Liver (tissue), 9 donors: Measurements from ENCODE around the gene GTPBP2. TPM values are rescaled to one million over a fixed set of nuclear protein-coding genes. Genes with fewer than 3 reads are reported as not detected.

ENCODE experiments used
- DNase-seq: peaks from one replicate; pipeline ENCODE4 v3.0.0-alpha.2; 2017; ENCODE audit warnings: low spot score
- H3K27ac ChIP-seq, 2 donors: one replicate each; pipeline ENCODE4 v1.7.0; 2013; ENCODE audit warnings: inconsistent platforms in 2 of 2, low read length in 2 of 2, control low read depth in 1 of 2, low read depth in 1 of 2, mild to moderate bottlenecking in 1 of 2
- H3K27me3 ChIP-seq, 4 donors: one replicate each; pipeline versions ENCODE4 v1.6.1 to v1.7.0; 2013; ENCODE audit warnings: low read length in 3 of 4, inconsistent platforms in 1 of 4, mild to moderate bottlenecking in 1 of 4, moderate library complexity in 1 of 4; ENCODE audit not compliant: control insufficient read depth in 4 of 4, insufficient read depth in 4 of 4
- H3K36me3 ChIP-seq, 4 donors: one replicate each; pipeline versions ENCODE4 v1.6.1 to v1.7.0; 2013; ENCODE audit warnings: low read length in 3 of 4, mild to moderate bottlenecking in 3 of 4, low read depth in 1 of 4, moderate library complexity in 1 of 4; ENCODE audit not compliant: control insufficient read depth in 4 of 4, insufficient read depth in 3 of 4
- H3K4me1 ChIP-seq, 4 donors: one replicate each; pipeline versions ENCODE4 v1.6.1 to v1.7.0; 2013; ENCODE audit warnings: low read length in 3 of 4, mild to moderate bottlenecking in 3 of 4, moderate library complexity in 1 of 4; ENCODE audit not compliant: control insufficient read depth in 4 of 4, insufficient read depth in 4 of 4
- H3K4me3 ChIP-seq, 3 donors: one replicate each; pipeline versions ENCODE4 v1.6.1 to v1.7.0; 2013; ENCODE audit warnings: low read length in 3 of 3, control low read depth in 1 of 3, low read depth in 1 of 3, mild to moderate bottlenecking in 1 of 3
- H3K9ac ChIP-seq, 2 donors: one replicate each; pipeline ENCODE4 v1.7.0; 2013; ENCODE audit warnings: low read length in 2 of 2, mild to moderate bottlenecking in 2 of 2, moderate library complexity in 2 of 2, control low read depth in 1 of 2, low read depth in 1 of 2
- H3K9me3 ChIP-seq, 4 donors: one replicate each; pipeline versions ENCODE4 v1.6.1 to v1.7.0; 2013; ENCODE audit warnings: low read length in 3 of 4; ENCODE audit not compliant: control insufficient read depth in 4 of 4
- CTCF ChIP-seq: fragments of 150-350 bp; IDR thresholded peaks from 2 replicates; pipeline ENCODE4 v1.5.1; 2017; ENCODE audit warnings: improper control_type of control experiment, low read depth, low read length; ENCODE audit not compliant: missing input control
- EGR1 ChIP-seq, 2 donors: IDR thresholded peaks; 2 replicates each; pipeline ENCODE4 v1.6.1; 2016 to 2018; ENCODE audit warnings: antibody characterized with exemption in 2 of 2, low read depth in 2 of 2
- FOXA1 ChIP-seq: IDR thresholded peaks from 2 replicates; pipeline ENCODE4 v1.6.1; 2016; ENCODE audit warnings: antibody characterized with exemption
- FOXA2 ChIP-seq: IDR thresholded peaks from 2 replicates; pipeline ENCODE4 v1.6.1; 2016; ENCODE audit warnings: antibody characterized with exemption
- GABPA ChIP-seq, 2 donors: IDR thresholded peaks in 1 of 2; conservative IDR thresholded peaks in 1 of 2; 2 replicates each; pipeline ENCODE4 v1.6.1; 2016; ENCODE audit warnings: antibody characterized with exemption in 2 of 2, mild to moderate bottlenecking in 1 of 2, moderate library complexity in 1 of 2
- HNF4A ChIP-seq, 2 donors: conservative IDR thresholded peaks; 2 replicates each; pipeline ENCODE4 v1.6.1; 2016; ENCODE audit warnings: antibody characterized with exemption in 2 of 2, mild to moderate bottlenecking in 2 of 2
- HNF4G ChIP-seq: IDR thresholded peaks from 2 replicates; pipeline ENCODE4 v1.6.1; 2016; ENCODE audit warnings: antibody characterized with exemption
- JUND ChIP-seq, 2 donors: IDR thresholded peaks; 2 replicates each; pipeline ENCODE4 v1.6.1; 2016; ENCODE audit warnings: antibody characterized with exemption in 2 of 2
- MAX ChIP-seq: IDR thresholded peaks from 2 replicates; pipeline ENCODE4 v1.6.1; 2016; ENCODE audit warnings: antibody characterized with exemption
- NR2F2 ChIP-seq: IDR thresholded peaks from 2 replicates; pipeline ENCODE4 v1.6.1; 2016; ENCODE audit warnings: antibody characterized with exemption
- RAD21 ChIP-seq, 2 donors: IDR thresholded peaks; 2 replicates each; pipeline ENCODE4 v1.6.1; 2016; ENCODE audit warnings: antibody characterized with exemption in 2 of 2, mild to moderate bottlenecking in 2 of 2
- REST ChIP-seq: IDR thresholded peaks from 2 replicates; pipeline ENCODE4 v1.6.1; 2016; ENCODE audit warnings: antibody characterized with exemption, mild to moderate bottlenecking
- RXRA ChIP-seq, 2 donors: IDR thresholded peaks; 2 replicates each; pipeline ENCODE4 v1.6.1; 2017 to 2018; ENCODE audit warnings: antibody characterized with exemption in 2 of 2, mild to moderate bottlenecking in 1 of 2
- SP1 ChIP-seq: IDR thresholded peaks from 2 replicates; pipeline ENCODE4 v1.6.1; 2018; ENCODE audit warnings: antibody characterized with exemption, mild to moderate bottlenecking
- TAF1 ChIP-seq: conservative IDR thresholded peaks from 2 replicates; pipeline ENCODE4 v1.6.1; 2016; ENCODE audit warnings: antibody characterized with exemption, mild to moderate bottlenecking
- YY1 ChIP-seq: IDR thresholded peaks from 2 replicates; pipeline ENCODE4 v1.6.1; 2016; ENCODE audit warnings: antibody characterized with exemption, mild to moderate bottlenecking
- ZBTB33 ChIP-seq: IDR thresholded peaks from 2 replicates; pipeline ENCODE4 v1.6.1; 2016; ENCODE audit warnings: antibody characterized with exemption
- WGBS: extraction: QIAGEN DNeasy Blood & Tissue Kit; methylation state at CpG from one replicate; pipeline ENCODE4 v1.1.7; 2013; 5-methylcytosine and 5-hydroxymethylcytosine counted together
- polyA plus RNA-seq, 2 donors: library from polyadenylated mRNA; stranded (reverse) in 1 of 2; unstranded in 1 of 2; fragments of 200-250 nt in 1 of 2; fragments of >200 nt in 1 of 2; fragmentation: Nextera tagmentation in 1 of 2; extraction: Ambion mirVana in 1 of 2; gene quantifications; one replicate each; pipeline versions ENCODE4 v1.2.1 to v1.2.3, GENCODE V29; 2013 to 2015
- total RNA-seq, 2 donors: library from RNA; depleted of rRNA; stranded (reverse); fragments of >200 nt; gene quantifications; one replicate each; pipeline ENCODE4 v1.2.3, GENCODE V29; 2014
- donor health status: healthy.
- donor health status: healthy.
- donor health status: healthy.
- donor health status: healthy.
- donor health status: healthy.

GTPBP2 gene
- total and polyA plus RNA-seq, 4 donors: 7.9 to 69.1 (median 16.1) TPM

GRCh38 chr6:43608310-43608763, 20.7 kb downstream of the GTPBP2 start (continued):
- no peak for TF ChIP-seq ZBTB33
- TF ChIP-seq FOXA1: no peak
- no peak for TF ChIP-seq FOXA2
- no peak for TF ChIP-seq TAF1
- TF ChIP-seq SP1: no peak
- no peak for TF ChIP-seq NR2F2
- TF ChIP-seq GABPA (IDR thresholded peaks at IDR 0.05 in 1 of 2, conservative IDR thresholded peaks at IDR 0.05 in 1 of 2): no peak
- TF ChIP-seq RAD21 (IDR thresholded peaks at IDR 0.05): peak; percentile 71 to 83

DNA sequence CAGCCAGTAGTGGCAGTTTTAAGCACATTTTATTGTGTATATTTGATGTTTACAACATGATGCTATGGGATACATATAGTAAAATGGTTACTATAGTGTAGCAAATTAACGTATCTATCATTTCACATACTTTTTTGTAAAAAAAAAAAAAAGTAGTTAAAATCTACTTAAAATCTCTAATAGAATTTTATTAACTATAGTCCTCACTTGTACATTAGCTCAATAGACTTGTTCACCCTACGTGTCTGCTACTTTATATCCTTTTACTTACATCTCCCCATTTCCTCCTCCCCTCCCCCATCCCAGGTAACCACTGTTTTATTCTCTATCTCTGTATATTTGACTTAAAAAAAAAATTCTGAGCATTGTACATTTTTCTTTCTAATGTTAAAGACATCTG, 23.0 kb downstream of the GTPBP2 start:
- H3K9ac ChIP-seq: no peak overlapping the region
- WGBS: 94% methylated on average over 2 of the region's 2 CpGs
- H3K27ac ChIP-seq: no peak overlapping the region
- peaks cover 7 to 20% (median 18%) of the 10 kb centered on the region in 4 donors for H3K36me3 ChIP-seq
- no peak overlapping the region for H3K4me3 ChIP-seq
- H3K4me1 ChIP-seq: no peaks in the 10 kb centered on the region
- no peak for DNase-seq
- no peaks in the 10 kb centered on the region for H3K9me3 ChIP-seq
- TF ChIP-seq NR2F2 (no peak), EGR1 (IDR thresholded peaks at IDR 0.05; ENCODE audit: low read depth in 2 of 2) (no peak), RAD21 (IDR thresholded peaks at IDR 0.05) (no peak), YY1 (no peak), HNF4G (no peak)
- no peaks in the 10 kb centered on the region for H3K27me3 ChIP-seq

GRCh38 chr6:43604174-43604573, 24.9 kb downstream of the GTPBP2 start:
- TF ChIP-seq JUND (IDR thresholded peaks at IDR 0.05) (no peak), RXRA (IDR thresholded peaks at IDR 0.05) (no peak), SP1 (no peak), REST (no peak), RAD21 (IDR thresholded peaks at IDR 0.05) (no peak), MAX (no peak), HNF4A (conservative IDR thresholded peaks at IDR 0.05) (no peak), HNF4G (no peak), GABPA (IDR thresholded peaks at IDR 0.05 in 1 of 2, conservative IDR thresholded peaks at IDR 0.05 in 1 of 2) (no peak), YY1 (no peak), CTCF (no peak), ZBTB33 (no peak), EGR1 (IDR thresholded peaks at IDR 0.05; ENCODE audit: low read depth in 2 of 2) (no peak), NR2F2 (no peak)
- Histone ChIP-seq H3K27ac (no peak overlapping the region), H3K27me3 (no peaks in the 10 kb centered on the region), H3K9me3 (no peaks in the 10 kb centered on the region), H3K4me1 (no peaks in the 10 kb centered on the region), H3K9ac (no peak overlapping the region), H3K36me3 (peaks cover 7 to 21% (median 15%) of the 10 kb centered on the region in 4 donors), H3K4me3 (no peak overlapping the region)
- WGBS: 98% methylated on average over 2 of the region's 2 CpGs
- no peak for DNase-seq
